Measurements from ENCODE around the gene NTHL1. TPM values are rescaled to one million over a fixed set of nuclear protein-coding genes. Genes with fewer than 3 reads are reported as not detected.

NTHL1 gene
- total and polyA plus RNA-seq, 2 of the 13 experiments (the other 11 are each of a cell fraction or from before 2014, with no cell fraction given) = 47.5 to 64.9 TPM

- ChIA-PET POLR2A (no interaction called here), CTCF (ENCODE audit: low intra/inter-chr PET ratio, low total read pairs) (no interaction called here)
- BruUV-seq (replicated peaks) = no TSS peak
- FAIRE-seq (no peak), ATAC-seq (no peak), DNase-seq (ENCODE audit: low spot score) (no peak)
- Histone ChIP-seq H3K9me3 (ENCODE audit: low read length) (no peaks in the 10 kb centered on the region), H4K20me1 (ENCODE audit: insufficient read depth, low read length) (peaks cover 1% of the 10 kb centered on the region; the same call in 1 of the 2 replicates), H3K4me1 (ENCODE audit: insufficient read depth, low read length) (peaks cover 57% of the 10 kb centered on the region), H3K4me3 (replicated peaks in 1 of 3; ENCODE audit: insufficient read depth in 1 of 3, low read depth in 2 of 3, low read length in 3 of 3) (no peak overlapping the region), H3K4me2 (ENCODE audit: low read depth, low read length) (no peak overlapping the region), H3K27ac (ENCODE audit: extremely low read length, insufficient read depth, low read length) (no peak overlapping the region), H3K9ac (ENCODE audit: insufficient read depth, low read depth, low read length) (no peak overlapping the region), H3K27me3 (ENCODE audit: control insufficient read depth in 1 of 2, insufficient read depth in 2 of 2, low read length in 2 of 2) (no peaks in the 10 kb centered on the region), H3K79me2 (ENCODE audit: insufficient read depth, low read length) (peaks cover 16% of the 10 kb centered on the region), H2AFZ (ENCODE audit: low read length) (no peak overlapping the region), H3K36me3 (replicated peaks in 1 of 2; ENCODE audit: control insufficient read depth in 1 of 2, insufficient read depth in 2 of 2, low read length in 2 of 2) (no peaks in the 10 kb centered on the region)
- in situ Hi-C loops (cut with HindIII; ENCODE audit: extremely low pct_ligation_motif_present, low pct_unique_long_range_greater_than_20kb) (no loop called here), intact Hi-C loops (cut with micrococcal nuclease; ENCODE audit: unreplicated experiment) (no loop called here)
- WGBS (ENCODE audit: low lambda C conversion rate) = 69% methylated on average over 15 of the region's 15 CpGs
- TF ChIP-seq MAFF (IDR thresholded peaks at IDR 0.05; ENCODE audit: low read depth, low read length) = no peak
- TF ChIP-seq TBL1XR1 (IDR thresholded peaks at IDR 0.05; ENCODE audit: borderline replicate concordance, low read length, partially characterized antibody) = no peak
- no peak for TF ChIP-seq ARID4A (CRISPR knock-in tag; IDR thresholded peaks at IDR 0.05; ENCODE audit: borderline replicate concordance)
- TF ChIP-seq PPARG (CRISPR knock-in tag; conservative IDR thresholded peaks at IDR 0.05) = no peak
- TF ChIP-seq ARID3A (IDR thresholded peaks at IDR 0.05; ENCODE audit: low read depth, low read length) = no peak
- TF ChIP-seq ZNF577 (CRISPR knock-in tag; IDR thresholded peaks at IDR 0.05; ENCODE audit: borderline replicate concordance, low read depth) = no peak
- TF ChIP-seq JDP2 (CRISPR knock-in tag; IDR thresholded peaks at IDR 0.05; ENCODE audit: borderline replicate concordance) = no peak
- no peak for TF ChIP-seq ZNF766 (CRISPR knock-in tag; IDR thresholded peaks at IDR 0.05; ENCODE audit: borderline replicate concordance)
- no peak for TF ChIP-seq ARID5B (CRISPR knock-in tag; IDR thresholded peaks at IDR 0.05)
- TF ChIP-seq ZFP36L2 (CRISPR knock-in tag; IDR thresholded peaks at IDR 0.05) = no peak
- no peak for TF ChIP-seq GPN1 (CRISPR knock-in tag; IDR thresholded peaks at IDR 0.05; ENCODE audit: borderline replicate concordance)
- TF ChIP-seq KLF9 (CRISPR knock-in tag; IDR thresholded peaks at IDR 0.05; ENCODE audit: low read depth) = no peak
Observed at GRCh38 chr16:2013527-2013926, 34.1 kb downstream of the NTHL1 start.
